ENCODE results near the gene RABGAP1. TPM values are rescaled to one million over a fixed set of nuclear protein-coding genes. Genes with fewer than 3 reads are reported as not detected.

Gene RABGAP1
- total RNA-seq, 2 donors from 2014 or later = 33.1 TPM

GRCh38 chr9:122951056-122951455, 10.2 kb downstream of the RABGAP1 start:
- Mint-ChIP-seq H3K4me1 (ENCODE audit: low read depth) (peaks cover 42% of the 10 kb centered on the region), H3K36me3 (ENCODE audit: insufficient read depth in 2 of 2) (no peaks in the 10 kb centered on the region), H3K4me3 (no peak overlapping the region), H3K27ac (no peak overlapping the region), H3K27me3 (ENCODE audit: low read depth) (no peaks in the 10 kb centered on the region), H3K9me3 (no peaks in the 10 kb centered on the region)
- DNase-seq (no peak), ATAC-seq (replicated peaks in 1 of 2) (no peak)

DNA sequence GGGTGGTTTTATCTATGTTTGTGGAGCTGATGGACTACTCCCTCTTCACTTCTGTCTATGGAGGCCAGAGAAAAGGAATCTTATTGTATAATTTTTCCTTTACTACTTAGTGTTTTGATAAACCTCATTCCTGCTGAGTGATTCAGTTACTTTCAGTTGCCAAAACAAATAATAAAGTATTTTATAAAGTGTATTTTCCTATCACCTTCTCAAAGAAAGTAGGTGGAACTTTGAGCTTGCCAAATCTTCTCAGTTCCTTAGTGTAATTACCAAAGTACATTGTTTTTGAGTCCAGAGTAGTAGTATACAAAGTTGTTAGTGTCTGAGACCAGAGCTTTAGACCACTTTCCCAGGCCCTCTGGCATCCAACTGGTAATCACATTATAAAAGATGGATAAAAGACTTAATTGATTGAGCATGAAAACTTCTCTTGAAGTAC, 13.5 kb downstream of the RABGAP1 start:
- no peaks in the 10 kb centered on the region for H3K27me3 Mint-ChIP-seq (ENCODE audit: low read depth)
- no peak for ATAC-seq (replicated peaks in 1 of 2)
- peaks cover 23% of the 10 kb centered on the region for H3K4me1 Mint-ChIP-seq (ENCODE audit: low read depth)
- no peaks in the 10 kb centered on the region for H3K9me3 Mint-ChIP-seq
- no peak overlapping the region for H3K27ac Mint-ChIP-seq
- no peak overlapping the region for H3K4me3 Mint-ChIP-seq
- no peak for DNase-seq
- peaks cover 2 to 4% of the 10 kb centered on the region in 2 donors for H3K36me3 Mint-ChIP-seq (ENCODE audit: insufficient read depth in 2 of 2)

- H3K9me3 Mint-ChIP-seq = peaks cover 0 to 2% of the 10 kb centered on the region in 2 donors
- peaks cover 11% of the 10 kb centered on the region for H3K4me1 Mint-ChIP-seq (ENCODE audit: low read depth)
- no peak for ATAC-seq (replicated peaks in 1 of 2)
- no peaks in the 10 kb centered on the region for H3K27me3 Mint-ChIP-seq (ENCODE audit: low read depth)
- H3K4me3 Mint-ChIP-seq = no peak overlapping the region
- DNase-seq = no peak
- peaks cover 9 to 14% of the 10 kb centered on the region in 2 donors for H3K36me3 Mint-ChIP-seq (ENCODE audit: insufficient read depth in 2 of 2)
- H3K27ac Mint-ChIP-seq = no peak overlapping the region
Measured at GRCh38 chr9:122955961-122956360, 15.1 kb downstream of the RABGAP1 start.

- Mint-ChIP-seq H3K36me3 (ENCODE audit: insufficient read depth in 2 of 2) (peaks cover 9 to 22% of the 10 kb centered on the region in 2 donors), H3K27me3 (ENCODE audit: low read depth) (no peaks in the 10 kb centered on the region), H3K4me1 (ENCODE audit: low read depth) (peaks cover 5% of the 10 kb centered on the region), H3K4me3 (no peak overlapping the region), H3K9me3 (peaks cover 0 to 2% of the 10 kb centered on the region in 2 donors), H3K27ac (no peak overlapping the region)
- DNase-seq = no peak
- no peak for ATAC-seq (replicated peaks in 1 of 2)
Measured at GRCh38 chr9:122961139-122961538, 20.3 kb downstream of the RABGAP1 start.

DNA sequence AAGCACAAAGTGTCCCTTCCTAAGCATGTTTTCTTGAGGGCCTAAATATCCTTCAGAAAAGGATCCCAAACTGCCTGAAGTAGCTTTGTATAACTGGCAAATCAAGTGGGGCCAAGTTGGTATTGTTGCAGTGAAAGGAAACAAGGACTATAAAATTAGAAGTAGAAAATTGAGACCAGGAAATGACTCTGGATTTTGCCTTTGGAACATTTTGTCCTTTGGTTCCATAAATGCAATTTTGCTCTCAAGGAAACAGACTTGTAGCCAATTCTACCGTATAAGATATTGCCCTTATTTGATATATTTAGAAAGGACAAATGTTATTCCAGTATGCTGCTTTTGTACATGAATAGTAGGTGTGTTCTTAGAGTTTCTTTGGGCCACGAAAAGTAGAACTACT, 34.4 kb downstream of the RABGAP1 start:
- DNase-seq (no peak), ATAC-seq (replicated peaks in 1 of 2) (no peak)
- Mint-ChIP-seq H3K36me3 (ENCODE audit: insufficient read depth in 2 of 2) (peaks cover 0 to 3% of the 10 kb centered on the region in 2 donors), H3K27ac (no peak overlapping the region), H3K4me1 (ENCODE audit: low read depth) (no peaks in the 10 kb centered on the region), H3K27me3 (ENCODE audit: low read depth) (no peaks in the 10 kb centered on the region), H3K9me3 (no peaks in the 10 kb centered on the region), H3K4me3 (no peak overlapping the region)

DNA sequence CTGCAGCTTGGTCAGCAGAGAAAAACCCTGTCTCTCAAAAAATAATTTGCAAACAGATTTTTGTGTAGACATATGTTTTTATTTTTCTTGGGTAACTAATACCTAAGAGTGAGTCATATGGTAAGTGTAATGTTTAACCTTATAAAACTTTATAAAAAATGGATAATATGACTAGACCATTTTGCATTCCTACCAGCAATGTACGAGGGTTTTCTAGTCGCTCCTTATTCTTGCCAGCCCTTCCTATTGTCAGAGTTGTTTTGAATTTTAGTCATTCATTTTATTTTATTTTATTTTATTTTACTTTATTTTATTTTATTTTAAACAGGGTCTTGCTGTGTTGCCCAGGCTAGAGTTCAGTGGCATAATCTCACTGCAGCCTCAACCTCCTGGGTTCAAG, 37.8 kb downstream of the RABGAP1 start:
- DNase-seq = no peak
- peaks cover 0 to 3% of the 10 kb centered on the region in 2 donors for H3K36me3 Mint-ChIP-seq (ENCODE audit: insufficient read depth in 2 of 2)
- no peaks in the 10 kb centered on the region for H3K4me1 Mint-ChIP-seq (ENCODE audit: low read depth)
- no peaks in the 10 kb centered on the region for H3K27me3 Mint-ChIP-seq (ENCODE audit: low read depth)
- H3K27ac Mint-ChIP-seq = no peak overlapping the region
- H3K9me3 Mint-ChIP-seq = no peaks in the 10 kb centered on the region
- no peak for ATAC-seq (replicated peaks in 1 of 2)
- H3K4me3 Mint-ChIP-seq = no peak overlapping the region

DNA sequence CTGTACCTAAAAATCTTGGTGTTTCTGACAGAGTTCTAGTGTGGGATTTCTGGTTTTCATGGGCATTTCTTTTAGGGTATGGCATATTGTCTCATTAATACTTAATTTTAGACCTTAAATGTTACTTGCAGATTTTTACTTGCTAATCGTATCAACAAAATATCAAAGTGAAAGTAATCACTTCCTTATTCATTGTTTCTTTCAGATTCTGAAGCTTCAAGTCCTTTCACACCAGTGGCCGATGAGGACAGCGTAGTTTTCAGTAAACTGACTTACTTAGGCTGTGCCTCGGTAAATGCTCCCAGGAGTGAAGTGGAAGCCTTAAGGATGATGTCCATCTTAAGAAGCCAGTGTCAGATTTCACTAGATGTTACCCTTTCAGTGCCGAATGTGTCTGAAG, 45.2 kb downstream of the RABGAP1 start:
- H3K27me3 Mint-ChIP-seq (ENCODE audit: low read depth) = no peaks in the 10 kb centered on the region
- ATAC-seq (replicated peaks in 1 of 2) = no peak
- no peak overlapping the region for H3K27ac Mint-ChIP-seq
- H3K4me3 Mint-ChIP-seq = no peak overlapping the region
- peaks cover 0 to 15% of the 10 kb centered on the region in 2 donors for H3K36me3 Mint-ChIP-seq (ENCODE audit: insufficient read depth in 2 of 2)
- no peak for DNase-seq
- H3K4me1 Mint-ChIP-seq (ENCODE audit: low read depth) = peaks cover 6% of the 10 kb centered on the region
- no peaks in the 10 kb centered on the region for H3K9me3 Mint-ChIP-seq

- DNase-seq (no peak), ATAC-seq (replicated peaks in 1 of 2) (no peak)
- H3K4me3 Mint-ChIP-seq = no peak overlapping the region
- peaks cover 14% of the 10 kb centered on the region for H3K4me1 Mint-ChIP-seq (ENCODE audit: low read depth)
- no peaks in the 10 kb centered on the region for H3K9me3 Mint-ChIP-seq
- H3K27me3 Mint-ChIP-seq (ENCODE audit: low read depth) = no peaks in the 10 kb centered on the region
- H3K27ac Mint-ChIP-seq = peak overlapping the region; percentile 70
- H3K36me3 Mint-ChIP-seq (ENCODE audit: insufficient read depth in 2 of 2) = peaks cover 0 to 15% of the 10 kb centered on the region in 2 donors
Measured at GRCh38 chr9:122988141-122988540, 47.3 kb downstream of the RABGAP1 start.

DNA sequence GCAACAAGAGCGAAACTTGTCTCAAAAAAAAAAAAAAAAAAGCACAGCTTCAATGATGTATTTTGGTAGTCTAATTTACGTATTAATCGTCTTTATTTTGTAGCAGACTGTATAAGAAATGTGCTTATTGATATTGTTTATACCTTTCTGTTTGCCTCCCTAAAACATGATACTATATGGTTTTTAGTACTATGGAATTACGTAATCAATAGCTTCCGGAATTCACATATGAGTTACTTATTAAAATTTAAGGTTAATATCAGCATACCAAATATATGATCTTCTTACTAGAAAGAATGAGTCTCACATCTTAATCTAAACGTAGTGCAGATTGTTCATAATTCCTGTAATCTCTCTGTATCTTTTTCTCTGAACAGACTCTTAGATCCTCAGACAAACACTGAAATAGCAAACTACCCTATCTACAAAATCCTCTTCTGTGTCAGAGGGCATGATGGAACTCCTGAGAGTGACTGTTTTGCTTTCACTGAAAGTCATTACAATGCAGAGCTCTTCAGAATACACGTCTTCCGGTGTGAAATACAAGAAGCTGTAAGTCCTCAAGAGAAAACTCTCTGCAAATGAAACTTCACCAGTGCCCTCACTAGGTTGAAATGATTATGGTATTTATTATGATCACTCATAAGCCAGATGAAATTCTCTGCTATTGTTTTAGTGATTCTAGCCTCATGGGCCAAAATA, 48.3 kb downstream of the RABGAP1 start:
- Mint-ChIP-seq H3K9me3 (no peaks in the 10 kb centered on the region), H3K4me1 (ENCODE audit: low read depth) (peaks cover 14% of the 10 kb centered on the region), H3K4me3 (peak overlapping the region in 1 of 2 donors; percentile 10), H3K36me3 (ENCODE audit: insufficient read depth in 2 of 2) (peaks cover 0 to 15% of the 10 kb centered on the region in 2 donors), H3K27me3 (ENCODE audit: low read depth) (no peaks in the 10 kb centered on the region), H3K27ac (peak overlapping the region; percentile 27)
- ATAC-seq (replicated peaks in 1 of 2) (peak; percentile 57 to 80), DNase-seq (no peak)

DNA sequence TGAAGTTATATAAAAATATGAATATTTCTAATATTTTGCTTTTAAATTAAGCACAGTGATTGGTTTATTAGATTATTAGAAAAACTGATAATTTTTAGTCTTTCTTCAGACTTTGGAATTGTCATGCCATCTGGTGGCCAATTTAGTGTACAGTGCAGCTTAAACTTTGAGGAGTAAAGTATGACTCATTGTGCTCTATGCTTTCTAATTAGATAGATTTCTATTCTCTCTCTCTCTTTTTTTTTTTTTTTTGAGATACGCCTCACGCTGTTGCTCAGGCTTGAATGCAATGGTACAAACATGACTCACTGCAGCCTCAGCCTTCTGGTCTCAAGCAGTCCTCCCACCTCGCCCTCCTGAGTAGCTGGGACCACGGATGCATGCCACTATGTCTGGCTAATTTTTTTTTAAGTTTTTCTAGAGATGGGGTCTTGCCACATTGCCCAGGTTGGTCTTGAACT, 50.6 kb downstream of the RABGAP1 start:
- peak; percentile 21 to 43 for DNase-seq
- peaks cover 14% of the 10 kb centered on the region for H3K4me1 Mint-ChIP-seq (ENCODE audit: low read depth)
- no peak overlapping the region for H3K27ac Mint-ChIP-seq
- no peak overlapping the region for H3K4me3 Mint-ChIP-seq
- no peaks in the 10 kb centered on the region for H3K9me3 Mint-ChIP-seq
- ATAC-seq (replicated peaks in 1 of 2) = peak; percentile 90 to 94
- no peaks in the 10 kb centered on the region for H3K27me3 Mint-ChIP-seq (ENCODE audit: low read depth)
- peaks cover 0 to 13% of the 10 kb centered on the region in 2 donors for H3K36me3 Mint-ChIP-seq (ENCODE audit: insufficient read depth in 2 of 2)

GRCh38 chr9:122996586-122996985, 55.8 kb downstream of the RABGAP1 start:
- ATAC-seq (replicated peaks in 1 of 2) (no peak), DNase-seq (no peak)
- Mint-ChIP-seq H3K4me3 (no peak overlapping the region), H3K27me3 (ENCODE audit: low read depth) (no peaks in the 10 kb centered on the region), H3K4me1 (ENCODE audit: low read depth) (peaks cover 14% of the 10 kb centered on the region), H3K27ac (peak overlapping the region; percentile 63), H3K9me3 (no peaks in the 10 kb centered on the region), H3K36me3 (ENCODE audit: insufficient read depth in 2 of 2) (peaks cover 2 to 20% of the 10 kb centered on the region in 2 donors)

DNA sequence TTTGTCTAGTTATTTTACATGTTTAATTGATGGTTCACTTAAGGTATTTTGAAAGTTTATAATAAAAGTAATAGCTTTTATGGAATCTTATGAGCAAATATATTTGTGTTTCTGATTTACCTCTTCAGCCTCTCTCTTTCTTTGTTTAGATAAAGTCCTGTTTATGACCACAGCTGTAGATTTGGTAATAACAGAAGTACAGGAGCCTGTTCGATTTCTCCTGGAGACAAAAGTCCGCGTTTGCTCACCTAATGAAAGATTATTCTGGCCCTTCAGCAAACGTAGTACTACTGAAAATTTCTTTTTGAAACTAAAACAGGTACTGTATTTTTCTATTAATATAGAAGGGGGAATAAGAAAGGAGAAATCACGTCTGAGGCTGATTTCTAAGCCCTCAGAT, 57.6 kb downstream of the RABGAP1 start:
- no peaks in the 10 kb centered on the region for H3K27me3 Mint-ChIP-seq (ENCODE audit: low read depth)

DNA sequence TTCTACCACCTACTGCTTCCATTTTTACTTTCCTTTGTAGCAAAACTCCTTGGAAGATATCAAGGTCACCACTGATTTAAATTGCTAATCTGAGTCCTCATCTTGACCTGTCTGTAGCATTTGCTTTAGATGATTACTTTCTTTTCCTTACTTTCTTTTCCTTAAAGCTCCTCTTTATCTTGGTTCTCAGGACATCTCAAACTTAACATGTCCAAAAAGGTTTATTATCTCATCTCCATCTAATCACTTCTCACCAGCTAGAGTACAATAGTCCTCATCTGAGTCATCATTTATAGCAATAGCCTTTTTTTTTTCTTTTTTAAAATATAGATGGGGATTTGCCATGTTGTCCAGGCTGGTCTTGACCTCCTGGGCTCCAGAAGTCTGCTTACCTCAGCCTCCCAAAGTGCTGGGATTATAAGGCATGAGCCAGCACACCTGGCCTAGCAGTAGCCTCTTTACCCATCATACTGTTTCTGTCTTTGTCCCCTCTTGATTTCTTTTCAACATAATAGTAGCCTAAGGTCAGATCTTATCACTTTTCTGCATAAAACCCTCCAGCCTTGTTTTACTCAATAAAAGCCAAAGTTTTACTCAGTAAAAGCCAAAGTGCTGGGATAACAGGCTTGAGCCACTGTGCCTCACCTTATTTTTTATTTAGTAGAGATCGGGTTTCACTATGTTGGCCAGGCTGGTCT, 59.7 kb downstream of the RABGAP1 start:
- no peaks in the 10 kb centered on the region for H3K9me3 Mint-ChIP-seq
- H3K4me1 Mint-ChIP-seq (ENCODE audit: low read depth) = peaks cover 9% of the 10 kb centered on the region
- peak overlapping the region; percentile 80 for H3K27ac Mint-ChIP-seq
- ATAC-seq (replicated peaks in 1 of 2) = no peak
- H3K27me3 Mint-ChIP-seq (ENCODE audit: low read depth) = no peaks in the 10 kb centered on the region
- H3K4me3 Mint-ChIP-seq = no peak overlapping the region
- H3K36me3 Mint-ChIP-seq (ENCODE audit: insufficient read depth in 2 of 2) = peaks cover 2 to 20% of the 10 kb centered on the region in 2 donors
- no peak for DNase-seq

More for the DNA sequence above, 57.6 kb downstream of the RABGAP1 start:
- no peak for ATAC-seq (replicated peaks in 1 of 2)
- DNase-seq = no peak
- Mint-ChIP-seq H3K9me3 (no peaks in the 10 kb centered on the region), H3K36me3 (ENCODE audit: insufficient read depth in 2 of 2) (peaks cover 2 to 20% of the 10 kb centered on the region in 2 donors), H3K27ac (no peak overlapping the region), H3K4me3 (no peak overlapping the region), H3K4me1 (ENCODE audit: low read depth) (peaks cover 9% of the 10 kb centered on the region)
